ENCODE data around the gene CUEDC1.

CUEDC1 gene

DNA sequence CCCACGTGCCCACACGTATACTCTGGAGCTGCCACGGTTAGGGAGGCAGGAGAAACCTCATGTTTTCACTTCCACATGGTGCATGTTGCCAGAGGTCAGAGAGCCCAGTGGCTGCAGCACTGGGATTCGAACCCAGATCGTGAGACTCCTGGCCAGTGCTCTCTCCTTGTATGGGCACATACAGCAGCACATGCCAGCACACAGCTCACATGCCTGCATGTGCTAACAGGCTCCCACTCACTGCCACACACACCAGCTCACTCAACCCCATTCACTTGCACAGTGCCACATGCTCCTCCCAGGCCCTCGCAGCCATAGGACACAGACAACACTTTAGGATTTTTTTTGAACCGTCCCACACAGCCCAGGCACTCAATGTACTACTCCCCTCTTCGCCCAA, 55.8 kb downstream of the CUEDC1 start:
- peak in 1 of 2 donors; percentile 79 for DNase-seq
- no peaks in the 10 kb centered on the region for H3K27me3 ChIP-seq
- H3K4me3 ChIP-seq: no peak overlapping the region
- peak overlapping the region; percentile 80 to 89 for H3K27ac ChIP-seq
- H3K4me1 ChIP-seq: peaks cover 21 to 86% (median 69%) of the 10 kb centered on the region in 4 donors
- H3K36me3 ChIP-seq: no peaks in the 10 kb centered on the region
- no peaks in the 10 kb centered on the region for H3K9me3 ChIP-seq
- TF ChIP-seq, protein P1, sequence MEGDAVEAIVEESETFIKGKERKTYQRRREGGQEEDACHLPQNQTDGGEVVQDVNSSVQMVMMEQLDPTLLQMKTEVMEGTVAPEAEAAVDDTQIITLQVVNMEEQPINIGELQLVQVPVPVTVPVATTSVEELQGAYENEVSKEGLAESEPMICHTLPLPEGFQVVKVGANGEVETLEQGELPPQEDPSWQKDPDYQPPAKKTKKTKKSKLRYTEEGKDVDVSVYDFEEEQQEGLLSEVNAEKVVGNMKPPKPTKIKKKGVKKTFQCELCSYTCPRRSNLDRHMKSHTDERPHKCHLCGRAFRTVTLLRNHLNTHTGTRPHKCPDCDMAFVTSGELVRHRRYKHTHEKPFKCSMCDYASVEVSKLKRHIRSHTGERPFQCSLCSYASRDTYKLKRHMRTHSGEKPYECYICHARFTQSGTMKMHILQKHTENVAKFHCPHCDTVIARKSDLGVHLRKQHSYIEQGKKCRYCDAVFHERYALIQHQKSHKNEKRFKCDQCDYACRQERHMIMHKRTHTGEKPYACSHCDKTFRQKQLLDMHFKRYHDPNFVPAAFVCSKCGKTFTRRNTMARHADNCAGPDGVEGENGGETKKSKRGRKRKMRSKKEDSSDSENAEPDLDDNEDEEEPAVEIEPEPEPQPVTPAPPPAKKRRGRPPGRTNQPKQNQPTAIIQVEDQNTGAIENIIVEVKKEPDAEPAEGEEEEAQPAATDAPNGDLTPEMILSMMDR (IDR thresholded peaks at IDR 0.05): no peak
- intact Hi-C loops (cut with DNase I; ENCODE audit: low total_unique reads): no loop called here

DNA sequence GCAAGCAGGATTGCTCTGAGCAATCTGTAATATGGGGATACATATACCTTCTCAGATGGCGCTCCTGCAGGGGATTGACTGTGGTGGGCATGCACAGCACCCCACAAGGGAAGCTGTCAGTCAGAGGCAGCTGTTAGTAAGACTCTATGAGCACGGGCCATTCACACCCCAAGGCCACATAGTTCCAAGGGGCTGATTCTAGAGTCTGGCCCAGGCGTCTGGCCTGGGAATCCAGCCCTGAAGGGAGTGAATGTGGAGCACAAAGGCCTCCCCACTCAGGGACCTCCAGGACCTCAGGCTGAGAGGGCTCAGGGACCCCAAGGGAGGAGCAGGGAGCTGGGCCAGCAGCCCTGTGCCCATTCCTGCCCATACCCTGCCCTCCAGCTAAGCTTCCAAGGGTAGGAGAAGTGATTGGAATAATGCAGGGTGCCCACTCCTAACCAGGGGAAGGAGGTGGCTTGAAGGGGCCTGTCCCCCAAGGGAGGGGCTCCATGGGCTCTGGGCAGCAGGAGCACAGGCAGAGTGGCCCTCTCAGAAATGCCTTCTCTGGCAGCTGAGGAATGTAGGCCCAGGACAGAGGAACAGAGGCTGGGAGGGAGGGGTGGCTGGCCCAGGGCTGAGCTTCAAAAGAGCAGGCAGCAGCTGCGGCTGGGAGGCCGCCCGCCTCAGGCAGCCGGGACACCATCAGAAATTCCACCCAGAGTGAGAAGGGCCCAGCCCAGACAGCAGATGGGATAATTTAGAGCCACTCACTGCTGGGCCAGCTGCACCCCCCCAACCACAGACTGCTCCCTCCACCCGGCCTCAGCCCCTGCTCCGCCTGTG, 56.5 kb downstream of the CUEDC1 start:
- H3K4me3 ChIP-seq: no peak overlapping the region
- H3K9me3 ChIP-seq: no peaks in the 10 kb centered on the region
- H3K27me3 ChIP-seq: no peaks in the 10 kb centered on the region
- intact Hi-C loops (cut with DNase I; ENCODE audit: low total_unique reads): no loop called here
- DNase-seq: peak; percentile 51 to 80
- peaks cover 21 to 86% (median 73%) of the 10 kb centered on the region in 4 donors for H3K4me1 ChIP-seq
- no peaks in the 10 kb centered on the region for H3K36me3 ChIP-seq
- TF ChIP-seq, protein P1 (IDR thresholded peaks at IDR 0.05): no peak
- H3K27ac ChIP-seq: peak overlapping the region; percentile 80 to 89

- intact Hi-C loops (cut with DNase I; ENCODE audit: low total_unique reads): no loop called here
- no peaks in the 10 kb centered on the region for H3K9me3 ChIP-seq
- DNase-seq: no peak
- TF ChIP-seq, protein P1 (IDR thresholded peaks at IDR 0.05): no peak
- H3K27ac ChIP-seq: peak overlapping the region; percentile 87 to 93
- H3K4me3 ChIP-seq: no peak overlapping the region
- H3K4me1 ChIP-seq: peaks cover 28 to 88% (median 82%) of the 10 kb centered on the region in 4 donors
- H3K36me3 ChIP-seq: no peaks in the 10 kb centered on the region
- no peaks in the 10 kb centered on the region for H3K27me3 ChIP-seq
Measured at GRCh38 chr17:57895382-57896060, 59.7 kb downstream of the CUEDC1 start.

DNA sequence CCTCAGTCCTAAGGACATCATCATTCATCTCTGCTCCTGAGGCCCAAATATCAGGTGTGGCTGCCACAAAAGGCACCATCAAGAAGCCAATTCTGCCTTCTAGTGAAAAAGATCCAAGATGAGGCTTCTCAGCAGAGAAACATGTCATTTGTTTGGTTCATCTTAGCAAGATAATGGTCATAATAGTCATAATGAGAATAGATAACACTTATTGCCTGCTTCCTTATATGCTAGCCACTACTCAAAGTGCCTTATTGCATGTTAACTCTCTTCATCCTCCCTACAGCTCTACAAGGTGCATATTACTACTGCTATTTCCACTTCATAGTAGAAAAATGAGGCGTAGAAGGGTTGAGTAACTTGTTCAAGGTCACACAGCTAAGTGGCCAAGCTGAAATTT, 60.4 kb downstream of the CUEDC1 start:
- peak overlapping the region; percentile 87 to 93 for H3K27ac ChIP-seq
- no peak overlapping the region for H3K4me3 ChIP-seq
- no peak for DNase-seq
- H3K4me1 ChIP-seq: peaks cover 23 to 88% (median 82%) of the 10 kb centered on the region in 4 donors
- intact Hi-C loops (cut with DNase I; ENCODE audit: low total_unique reads): loop anchor here (5.0 kb wide), 1 partner anchor 52 kb away; no protein-coding TSS in a partner anchor
- no peaks in the 10 kb centered on the region for H3K27me3 ChIP-seq
- TF ChIP-seq, protein P1 (IDR thresholded peaks at IDR 0.05): no peak
- H3K36me3 ChIP-seq: no peaks in the 10 kb centered on the region
- no peaks in the 10 kb centered on the region for H3K9me3 ChIP-seq

DNA sequence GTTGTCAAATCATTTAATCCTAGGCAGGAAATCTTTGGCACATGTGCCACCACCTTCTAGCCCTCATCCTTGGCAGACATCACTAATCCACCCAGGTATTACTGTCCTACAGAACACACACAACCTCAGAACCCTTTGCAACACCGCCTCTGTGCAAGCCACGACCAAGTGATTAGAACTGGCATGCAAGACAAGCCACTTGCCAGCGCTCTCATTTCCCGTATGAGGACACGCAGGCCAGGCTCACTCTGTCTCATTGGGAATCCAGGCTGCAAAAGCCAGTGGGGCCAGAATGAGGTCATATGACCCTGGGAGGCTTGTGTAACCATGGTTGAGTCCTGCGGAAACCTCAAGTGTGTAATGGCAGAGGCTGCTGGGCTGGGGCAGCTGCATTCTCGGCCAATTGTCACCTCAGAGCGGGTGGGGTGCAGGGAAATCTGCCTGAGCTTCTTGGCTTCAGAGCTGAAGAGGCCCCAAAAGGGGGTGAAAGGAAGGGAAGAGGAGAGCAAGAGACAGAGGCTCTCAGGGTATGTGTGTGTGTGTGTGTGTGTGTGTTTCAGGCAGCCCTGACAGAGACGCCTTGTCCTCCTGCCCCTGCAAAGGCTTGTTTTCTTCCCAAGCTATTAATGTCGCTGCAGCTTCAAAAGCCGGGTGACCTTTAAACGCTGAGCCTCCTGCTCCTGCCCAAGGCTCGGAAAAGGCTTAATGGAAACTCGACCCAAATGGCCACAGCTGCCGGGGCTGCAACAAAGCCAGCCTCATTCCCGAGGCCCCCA, 62.2 kb downstream of the CUEDC1 start:
- DNase-seq: peak; percentile 98
- Histone ChIP-seq H3K4me1 (peaks cover 10 to 88% (median 81%) of the 10 kb centered on the region in 4 donors), H3K27ac (peak overlapping the region; percentile 87 to 93), H3K9me3 (no peaks in the 10 kb centered on the region), H3K27me3 (no peaks in the 10 kb centered on the region), H3K36me3 (no peaks in the 10 kb centered on the region), H3K4me3 (peak overlapping the region; percentile 12 to 19)
- TF ChIP-seq, protein P1 (IDR thresholded peaks at IDR 0.05): no peak
- intact Hi-C loops (cut with DNase I; ENCODE audit: low total_unique reads): loop anchor here (5.0 kb wide), 1 partner anchor 54 kb away; no protein-coding TSS in a partner anchor
